Prostate gland (tissue), 2 donors: ENCODE results near the gene PPP4R3B.

ENCODE experiments used
- CTCF ChIP-seq, 4 experiments: fragments of 200-600 bp in 2 of 4; fragments of 450-650 bp in 2 of 4; sonication (generic) in 2 of 4; IDR thresholded peaks; 1 replicate in 3 of 4; 2 replicates in 1 of 4; pipeline ENCODE4 v1.5.1; 2016 to 2019; ENCODE audit warnings: antibody characterized with exemption in 4 of 4, mild to moderate bottlenecking in 2 of 4, moderate library complexity in 2 of 4
- POLR2A ChIP-seq: fragments of 450-650 bp; IDR thresholded peaks from one replicate; pipeline ENCODE4 v1.6.1; 2016; ENCODE audit warnings: antibody characterized with exemption, mild to moderate bottlenecking
- POLR2AphosphoS5 ChIP-seq: sonication (generic); formaldehyde crosslinking; IDR thresholded peaks from one replicate; pipeline ENCODE4 v1.6.1; 2017; ENCODE audit warnings: antibody characterized with exemption

- TF ChIP-seq CTCF (IDR thresholded peaks at IDR 0.05): no peak
- TF ChIP-seq POLR2A: no peak
- TF ChIP-seq POLR2AphosphoS5: no peak
Measured at GRCh38 chr2:55621802-55622201, 4.4 kb upstream of the PPP4R3B start.
